Activated CD8-positive, alpha-beta memory T cell treated with anti-CD3 and anti-CD28 coated beads, Interleukin-2, amount 50 U/mL, for 1 hour (primary cell): Measurements from ENCODE around the gene CHID1.
A peak's percentile ranks its signal among the peaks of the same experiment; 100 is the strongest.

Experiments
- DNase-seq: peaks from one replicate; pipeline ENCODE4 v3.0.0-alpha.2; 2020; ENCODE audit errors: extremely low read depth

Gene CHID1

GRCh38 chr11:933142-933851, 22.7 kb upstream of the CHID1 start:
- DNase-seq, result no peak

GRCh38 chr11:932435-932834, 21.8 kb upstream of the CHID1 start:
- DNase-seq, result no peak

GRCh38 chr11:931385-931784, 20.8 kb upstream of the CHID1 start:
- DNase-seq, result no peak

- DNase-seq, result no peak
These were observed 18.8 kb upstream of the CHID1 start for GRCh38 chr11:929405-929804.

- no peak for DNase-seq
These were observed 18.2 kb upstream of the CHID1 start for GRCh38 chr11:928786-929185.

GRCh38 chr11:927871-928270, 17.3 kb upstream of the CHID1 start:
- no peak for DNase-seq

GRCh38 chr11:926341-926916, 15.8 kb upstream of the CHID1 start:
- no peak for DNase-seq

- DNase-seq, result peak; percentile 46
These were observed 15.1 kb upstream of the CHID1 start, which contains the start of gene AP2A2 for GRCh38 chr11:925496-926301. Gene AP2A2 (plus strand): TSS chr11:925870. CDS start chr11:926022, 152 bp downstream.

- DNase-seq, result no peak
These were observed 14.5 kb upstream of the CHID1 start for GRCh38 chr11:925158-925495.

- DNase-seq, result no peak
These were observed 14.0 kb upstream of the CHID1 start for GRCh38 chr11:924406-925157.

- no peak for DNase-seq
These were observed 13.2 kb upstream of the CHID1 start for GRCh38 chr11:923691-924405.

- DNase-seq, result no peak
These were observed 11.5 kb upstream of the CHID1 start for GRCh38 chr11:921921-922678.

GRCh38 chr11:917426-917825, 6.8 kb upstream of the CHID1 start:
- no peak for DNase-seq

- DNase-seq, result no peak
These were observed 4.3 kb upstream of the CHID1 start for GRCh38 chr11:914747-915501.

- no peak for DNase-seq
These were observed 3.6 kb upstream of the CHID1 start for GRCh38 chr11:914204-914603.

- DNase-seq, result no peak
These were observed 2.4 kb upstream of the CHID1 start for GRCh38 chr11:913043-913442.

GRCh38 chr11:912266-912665, 1.7 kb upstream of the CHID1 start:
- no peak for DNase-seq

GRCh38 chr11:911890-912219, 1.2 kb upstream of the CHID1 start:
- no peak for DNase-seq

GRCh38 chr11:911031-911889, 650 bp upstream of the CHID1 start:
- no peak for DNase-seq
